Heart left ventricle (tissue), 16 donors: ENCODE measurements around the gene CPA5. TPM values are rescaled to one million over a fixed set of nuclear protein-coding genes. Genes with fewer than 3 reads are reported as not detected.

ENCODE experiments used
- ATAC-seq, 4 donors: fragments of 200-7000 bp; cut with Tn5 transposase; one replicate each; pipeline ENCODE4 v1.9.1; 2020 to 2022; ENCODE audit warnings: moderate library complexity in 4 of 4, mild to moderate bottlenecking in 3 of 4, moderate number of reproducible peaks in 1 of 4
- DNase-seq, 5 donors: peaks; one replicate each; pipeline ENCODE4 v3.0.0-alpha.2; 2020
- H3K27ac ChIP-seq, 12 donors: fragments of 200-600 bp; sonication (generic) in 4 of 12; one replicate each; pipeline versions ENCODE4 v1.5.0 to v1.8.0; 2016 to 2022; ENCODE audit warnings: mild to moderate bottlenecking in 2 of 12
- H3K27me3 ChIP-seq, 9 donors: fragments of 200-600 bp; sonication (generic) in 2 of 9; one replicate each; pipeline versions ENCODE4 v1.5.1 to v1.8.0; 2016 to 2022; ENCODE audit warnings: mild to moderate bottlenecking in 3 of 9
- H3K36me3 ChIP-seq, 9 donors: fragments of 200-600 bp; sonication (generic) in 2 of 9; one replicate each; pipeline versions ENCODE4 v1.5.0 to v1.8.0; 2018 to 2022; ENCODE audit warnings: mild to moderate bottlenecking in 2 of 9
- H3K4me1 ChIP-seq, 12 donors: fragments of 200-600 bp; sonication (generic) in 4 of 12; one replicate each; pipeline versions ENCODE4 v1.5.0 to v1.8.0; 2016 to 2022; ENCODE audit warnings: mild to moderate bottlenecking in 3 of 12
- H3K4me3 ChIP-seq, 12 donors: fragments of 200-600 bp; sonication (generic) in 4 of 12; one replicate each; pipeline versions ENCODE4 v1.5.0 to v1.8.0; 2017 to 2022; ENCODE audit warnings: mild to moderate bottlenecking in 9 of 12, moderate library complexity in 4 of 12
- H3K9me3 ChIP-seq, 12 donors: fragments of 200-600 bp; sonication (generic) in 4 of 12; one replicate each; pipeline versions ENCODE4 v1.5.0 to v1.8.0; 2016 to 2022; ENCODE audit warnings: mild to moderate bottlenecking in 1 of 12
- CTCF ChIP-seq, 12 donors: fragments of 200-600 bp; sonication (generic) in 4 of 12; IDR thresholded peaks; one replicate each; pipeline versions ENCODE4 v1.5.0 to v1.8.0; 2018 to 2022; ENCODE audit warnings: antibody characterized with exemption in 12 of 12, mild to moderate bottlenecking in 5 of 12
- POLR2A ChIP-seq, 2 donors: fragments of 450-650 bp; IDR thresholded peaks; one replicate each; pipeline ENCODE4 v1.6.1; 2017; ENCODE audit warnings: antibody characterized with exemption in 2 of 2, mild to moderate bottlenecking in 2 of 2, moderate library complexity in 2 of 2
- WGBS, 4 donors: extraction: QIAGEN DNeasy Blood & Tissue Kit in 2 of 4; methylation state at CpG; one replicate each; pipeline versions ENCODE4 v1.1.5 to v1.1.7; 2013 to 2018; 5-methylcytosine and 5-hydroxymethylcytosine counted together
- intact Hi-C, 10 donors: fragments of 100-400 bp; cut with DNase I; formaldehyde crosslinking; loops; one replicate each; pipeline versions ENCODE4 v1.11.1 to v1.14.2; 2022
- polyA plus RNA-seq, 2 donors: library from polyadenylated mRNA; stranded (reverse); fragments of 200-250 nt; gene quantifications; one replicate each; pipeline ENCODE4 v1.2.3, GENCODE V29; 2013
- total RNA-seq, 9 donors: library from RNA; depleted of rRNA in 2 of 9; stranded (reverse); fragments of >200 nt in 2 of 9; fragmentation: NEBNext Ultra II Directional in 3 of 9; extraction: Animal tissue kit (Norgen Biotek cat#: 25700) in 3 of 9; gene quantifications; one replicate each; pipeline versions ENCODE4 v1.1.0 to v1.2.4, GENCODE V29; 2016 to 2023
- donor health status: ischemic (EF 13 %, LVEDD 7.1; RV severe dilation, severe dysfunction).
- donor health status: healthy with polysubstance abuse.
- donor health status: DM: no; HTN: yes; CAD: no.
- donor health status: DM: no; HTN: no; CAD: no.
- donor health status: ischemic (EF 25% LVEDD 6.9; RV normal size, moderate dysfunction).
- donor health status: ischemic (EF 25% LVEDD 5.7; RV mildly dilated, moderate dysfunction).
- donor health status: healthy.
- donor health status: DM: yes; HTN: yes; CAD: no.
- donor health status: ischemic (EF 35%, LVEDD 5.7; RV mildly dilated, moderate dysfunction).
- donor health status: nonischemic (EF 11% LVEDD 7.7; RV severe dilation, severe dysfunction).
- donor health status: DM: yes; HTN: yes; CAD: no.
- donor health status: PGD.
- donor health status: ischemic (EF 29% LVEDD 5.4; RV normal size, mild dysfunction).
- donor health status: nonischemic (EF 23%, LVEDD 6.1; RV moderate dilation, normal function).

Gene CPA5
- total and polyA plus RNA-seq, 11 donors, result not detected

- ATAC-seq, result no peak
- Histone ChIP-seq H3K27ac (no peak overlapping the region), H3K4me1 (peaks cover 0 to 32% (median 12%) of the 10 kb centered on the region in 12 donors), H3K4me3 (no peak overlapping the region), H3K9me3 (peaks cover 0 to 7% (median 0%) of the 10 kb centered on the region in 12 donors), H3K27me3 (no peaks in the 10 kb centered on the region), H3K36me3 (no peaks in the 10 kb centered on the region)
- whole genome bisulfite sequencing, 4 donors, result 87 to 93% (median 89%) methylated on average over 4 to 6 of the region's 6 CpGs
- intact Hi-C loops, result no loop called here
- DNase-seq, result no peak
- no peak for TF ChIP-seq POLR2A (IDR thresholded peaks at IDR 0.05)
- no peak for TF ChIP-seq CTCF (IDR thresholded peaks at IDR 0.05)
Measured at GRCh38 chr7:130377178-130377577, 32.6 kb downstream of the CPA5 start.

DNA sequence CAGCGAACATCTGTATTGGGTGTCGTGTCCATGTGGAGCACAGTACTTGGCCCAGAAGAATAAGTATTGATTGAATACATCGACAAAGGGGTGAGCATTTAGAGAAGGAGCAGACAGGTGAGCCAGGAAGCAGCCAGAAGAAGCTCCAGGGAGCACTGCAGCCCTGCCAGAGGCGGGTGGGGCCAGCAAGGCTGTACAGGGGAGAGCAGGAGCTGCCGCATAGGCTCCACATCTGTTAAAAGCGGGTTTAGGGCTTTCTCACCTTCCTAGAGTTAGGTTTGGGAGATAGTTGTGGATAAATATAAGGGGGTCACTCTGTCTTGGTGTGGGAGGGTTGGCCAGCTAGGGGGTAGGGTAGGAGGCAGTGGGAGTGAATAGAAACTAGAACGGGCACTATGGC, 34.4 kb downstream of the CPA5 start:
- DNase-seq, result no peak
- Histone ChIP-seq H3K27me3 (no peaks in the 10 kb centered on the region), H3K4me1 (peaks cover 0 to 16% (median 2%) of the 10 kb centered on the region in 12 donors), H3K4me3 (no peak overlapping the region), H3K9me3 (peaks cover 0 to 7% (median 0%) of the 10 kb centered on the region in 12 donors), H3K27ac (no peak overlapping the region), H3K36me3 (no peaks in the 10 kb centered on the region)
- ATAC-seq, result no peak
- intact Hi-C loops, result no loop called here
- WGBS, 4 donors, result 83 to 93% (median 89%) methylated on average over 7 of the region's 7 CpGs
- TF ChIP-seq CTCF (IDR thresholded peaks at IDR 0.05), result no peak
- no peak for TF ChIP-seq POLR2A (IDR thresholded peaks at IDR 0.05)

DNA sequence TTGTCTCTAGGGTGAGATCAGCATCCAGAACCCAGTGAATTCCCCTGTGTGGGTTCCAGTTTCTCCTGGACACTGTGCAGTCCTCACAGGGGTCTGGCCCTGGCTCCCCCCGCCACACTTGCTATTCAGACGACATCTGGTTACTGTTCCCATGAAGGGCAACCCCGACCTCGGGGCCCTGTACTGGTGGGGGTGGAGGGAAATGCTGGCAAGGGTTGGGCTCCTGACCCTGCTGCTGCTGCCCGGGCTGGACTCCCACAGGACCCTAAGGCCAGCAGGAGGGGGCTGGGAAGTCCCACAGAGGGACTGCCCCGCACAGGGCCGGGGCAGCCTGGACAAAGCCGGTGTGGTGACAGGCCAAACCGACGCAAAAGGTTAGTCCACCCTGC, 34.9 kb downstream of the CPA5 start:
- peaks cover 0 to 11% (median 0%) of the 10 kb centered on the region in 12 donors for H3K4me1 ChIP-seq
- no peak overlapping the region for H3K4me3 ChIP-seq
- ATAC-seq (no peak), DNase-seq (no peak)
- no peak for TF ChIP-seq CTCF (IDR thresholded peaks at IDR 0.05)
- H3K27me3 ChIP-seq, result no peaks in the 10 kb centered on the region
- H3K27ac ChIP-seq, result no peak overlapping the region
- WGBS, 4 donors, result 60 to 68% (median 67%) methylated on average over 5 to 10 of the region's 10 CpGs
- H3K9me3 ChIP-seq, result peaks cover 0 to 7% (median 0%) of the 10 kb centered on the region in 12 donors
- no peaks in the 10 kb centered on the region for H3K36me3 ChIP-seq
- intact Hi-C loops, result no loop called here

DNA sequence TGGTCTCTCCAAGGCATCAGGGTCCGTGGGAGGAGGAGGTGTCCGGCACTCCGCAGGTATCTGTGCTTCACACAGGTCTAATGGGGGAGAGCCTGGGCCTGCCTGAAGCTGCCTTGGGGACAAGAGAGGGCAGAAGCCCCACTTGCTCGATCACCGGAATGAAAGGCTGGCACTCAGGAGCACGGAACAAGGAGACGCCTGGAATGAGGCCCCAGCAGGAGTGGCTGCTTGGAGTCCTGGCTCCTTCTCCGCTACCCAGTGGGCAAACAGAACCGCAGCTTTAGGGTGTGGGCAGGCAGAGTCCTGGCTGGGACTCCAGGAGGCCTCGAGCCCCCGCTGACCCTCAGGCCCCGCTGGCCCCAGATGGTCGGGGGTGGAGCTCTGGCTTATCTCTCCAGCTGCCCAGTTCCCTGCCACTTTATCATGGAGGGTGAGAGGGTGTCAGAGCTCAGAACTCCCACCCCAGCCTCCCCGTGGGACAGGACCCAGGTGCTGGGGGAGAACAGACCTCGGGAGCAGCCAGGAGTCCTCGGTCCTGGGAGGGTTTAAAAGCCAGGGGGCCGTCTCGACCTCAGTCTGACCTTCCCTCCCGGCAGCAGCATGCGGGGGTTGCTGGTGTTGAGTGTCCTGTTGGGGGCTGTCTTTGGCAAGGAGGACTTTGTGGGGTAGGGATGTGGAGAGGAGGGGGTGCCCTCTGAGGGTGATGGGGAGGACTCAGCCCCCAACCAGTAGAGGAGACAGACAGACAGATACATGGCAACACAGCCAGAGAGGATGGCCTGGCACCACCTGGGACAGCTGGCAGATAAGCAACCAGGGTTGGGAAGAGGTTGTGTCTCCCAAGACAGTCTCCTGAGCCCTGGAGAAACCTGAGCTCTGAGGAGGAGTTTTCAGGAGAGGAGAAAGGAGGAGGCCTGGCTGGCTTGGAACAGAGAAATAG, 35.6 kb downstream of the CPA5 start, which contains the start of gene CPA1:
Gene CPA1 (plus strand): TSS at position 574 of the 940 bp plus-strand sequence. CDS start 27 bp downstream, at position 601.
- 42 to 47% (median 45%) methylated on average over 14 to 20 of the region's 20 CpGs for WGBS, 4 donors
- no peak within 1 kb of the TSS for H3K27ac ChIP-seq

More for the DNA sequence above, 35.6 kb downstream of the CPA5 start, which contains the start of gene CPA1:
- no peaks in the 10 kb centered on the region for H3K36me3 ChIP-seq
- H3K9me3 ChIP-seq, result peaks cover 0 to 7% (median 0%) of the 10 kb centered on the region in 12 donors
- ATAC-seq (peak in 2 of 4 donors; percentile 14 to 39), DNase-seq (no peak)
- H3K4me1 ChIP-seq, result peaks cover 0 to 11% (median 0%) of the 10 kb centered on the region in 12 donors
- H3K4me3 ChIP-seq, result no peak within 1 kb of the TSS
- intact Hi-C loops, result loop anchor here in 1 of 10 donors (10.0 kb wide), 1 partner anchor 55 kb away; no protein-coding TSS in a partner anchor
- TF ChIP-seq CTCF (IDR thresholded peaks at IDR 0.05) (no peak), POLR2A (IDR thresholded peaks at IDR 0.05) (no peak)
- no peaks in the 10 kb centered on the region for H3K27me3 ChIP-seq
